ENCODE measurements around the gene EIPR1. TPM values are rescaled to one million over a fixed set of nuclear protein-coding genes. Genes with fewer than 3 reads are reported as not detected.

EIPR1 gene
- total RNA-seq, 4 donors from 2014 or later: 13.8 to 19.0 (median 15.3) TPM

DNA sequence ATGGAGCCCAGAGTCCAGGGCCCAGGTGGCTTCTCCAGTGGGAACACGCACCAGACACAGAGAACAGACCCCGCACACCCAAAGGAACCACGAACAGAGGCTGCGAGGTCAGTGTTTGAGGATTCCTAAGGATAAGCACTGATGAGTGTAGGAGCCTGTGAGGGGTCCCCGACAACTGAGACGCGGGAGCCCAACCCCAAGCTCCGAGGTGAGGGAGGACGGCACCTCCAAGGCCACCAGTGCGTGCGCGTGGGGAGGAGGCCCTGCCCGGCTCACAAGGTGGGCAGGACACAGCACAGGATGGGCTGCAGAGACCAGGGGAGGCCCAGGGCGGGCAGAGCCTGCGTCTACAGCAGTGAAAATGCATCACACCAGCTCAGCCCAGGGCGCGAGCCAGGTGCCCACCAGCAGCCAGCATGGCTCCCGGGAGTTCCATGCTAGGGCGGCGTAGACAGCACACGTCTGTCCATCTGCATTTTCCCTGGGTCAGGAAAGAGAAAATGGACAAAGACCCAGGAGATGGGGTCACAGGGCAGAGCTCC lies 189.1 kb downstream of the EIPR1 start:
- H3K27me3 ChIP-seq: no peaks in the 10 kb centered on the region
- peaks cover 6 to 77% (median 37%) of the 10 kb centered on the region in 4 donors for H3K36me3 ChIP-seq

GRCh38 chr2:3187467-3187866 lies 190.2 kb downstream of the EIPR1 start:
- no peak overlapping the region for H3K4me3 ChIP-seq
- no peaks in the 10 kb centered on the region for H3K27me3 ChIP-seq
- H3K4me1 ChIP-seq: no peaks in the 10 kb centered on the region
- 100% methylated on average over 1 of the region's 12 CpGs for WGBS
- intact Hi-C loops (cut with DNase I): no loop called here
- no peak overlapping the region for H3K27ac ChIP-seq (replicated peaks in 1 of 4)
- no peaks in the 10 kb centered on the region for H3K9me3 ChIP-seq
- peaks cover 6 to 68% (median 31%) of the 10 kb centered on the region in 4 donors for H3K36me3 ChIP-seq
- DNase-seq (ENCODE audit: extremely low spot score): no peak
- TF ChIP-seq POLR2AphosphoS5 (IDR thresholded peaks at IDR 0.05) (no peak), POLR2A (IDR thresholded peaks at IDR 0.05; ENCODE audit: low read depth) (no peak), EP300 (IDR thresholded peaks at IDR 0.05) (no peak)
- TF ChIP-seq, protein P1, sequence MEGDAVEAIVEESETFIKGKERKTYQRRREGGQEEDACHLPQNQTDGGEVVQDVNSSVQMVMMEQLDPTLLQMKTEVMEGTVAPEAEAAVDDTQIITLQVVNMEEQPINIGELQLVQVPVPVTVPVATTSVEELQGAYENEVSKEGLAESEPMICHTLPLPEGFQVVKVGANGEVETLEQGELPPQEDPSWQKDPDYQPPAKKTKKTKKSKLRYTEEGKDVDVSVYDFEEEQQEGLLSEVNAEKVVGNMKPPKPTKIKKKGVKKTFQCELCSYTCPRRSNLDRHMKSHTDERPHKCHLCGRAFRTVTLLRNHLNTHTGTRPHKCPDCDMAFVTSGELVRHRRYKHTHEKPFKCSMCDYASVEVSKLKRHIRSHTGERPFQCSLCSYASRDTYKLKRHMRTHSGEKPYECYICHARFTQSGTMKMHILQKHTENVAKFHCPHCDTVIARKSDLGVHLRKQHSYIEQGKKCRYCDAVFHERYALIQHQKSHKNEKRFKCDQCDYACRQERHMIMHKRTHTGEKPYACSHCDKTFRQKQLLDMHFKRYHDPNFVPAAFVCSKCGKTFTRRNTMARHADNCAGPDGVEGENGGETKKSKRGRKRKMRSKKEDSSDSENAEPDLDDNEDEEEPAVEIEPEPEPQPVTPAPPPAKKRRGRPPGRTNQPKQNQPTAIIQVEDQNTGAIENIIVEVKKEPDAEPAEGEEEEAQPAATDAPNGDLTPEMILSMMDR (IDR thresholded peaks at IDR 0.05): no peak

More for the DNA sequence above, 189.1 kb downstream of the EIPR1 start:
- intact Hi-C loops (cut with DNase I): no loop called here
- WGBS: 90% methylated on average over 15 of the region's 21 CpGs
- DNase-seq (ENCODE audit: extremely low spot score): no peak
- H3K4me3 ChIP-seq: no peak overlapping the region
- H3K9me3 ChIP-seq: no peaks in the 10 kb centered on the region
- no peaks in the 10 kb centered on the region for H3K4me1 ChIP-seq
- H3K27ac ChIP-seq (replicated peaks in 1 of 4): no peak overlapping the region
- TF ChIP-seq POLR2A (IDR thresholded peaks at IDR 0.05; ENCODE audit: low read depth): no peak
- TF ChIP-seq EP300 (IDR thresholded peaks at IDR 0.05): no peak
- TF ChIP-seq POLR2AphosphoS5 (IDR thresholded peaks at IDR 0.05): no peak

GRCh38 chr2:3186766-3187165 lies 190.9 kb downstream of the EIPR1 start:
- Histone ChIP-seq H3K9me3 (no peaks in the 10 kb centered on the region), H3K4me3 (no peak overlapping the region), H3K36me3 (peaks cover 6 to 61% (median 24%) of the 10 kb centered on the region in 4 donors), H3K27ac (replicated peaks in 1 of 4) (no peak overlapping the region), H3K4me1 (no peaks in the 10 kb centered on the region), H3K27me3 (no peaks in the 10 kb centered on the region)
- TF ChIP-seq POLR2A (IDR thresholded peaks at IDR 0.05; ENCODE audit: low read depth) (no peak), POLR2AphosphoS5 (IDR thresholded peaks at IDR 0.05) (no peak), EP300 (IDR thresholded peaks at IDR 0.05) (no peak)
- TF ChIP-seq, protein P1 (IDR thresholded peaks at IDR 0.05): no peak
- DNase-seq (ENCODE audit: extremely low spot score): no peak
- intact Hi-C loops (cut with DNase I): no loop called here
- 96% methylated on average over 8 of the region's 8 CpGs for WGBS

DNA sequence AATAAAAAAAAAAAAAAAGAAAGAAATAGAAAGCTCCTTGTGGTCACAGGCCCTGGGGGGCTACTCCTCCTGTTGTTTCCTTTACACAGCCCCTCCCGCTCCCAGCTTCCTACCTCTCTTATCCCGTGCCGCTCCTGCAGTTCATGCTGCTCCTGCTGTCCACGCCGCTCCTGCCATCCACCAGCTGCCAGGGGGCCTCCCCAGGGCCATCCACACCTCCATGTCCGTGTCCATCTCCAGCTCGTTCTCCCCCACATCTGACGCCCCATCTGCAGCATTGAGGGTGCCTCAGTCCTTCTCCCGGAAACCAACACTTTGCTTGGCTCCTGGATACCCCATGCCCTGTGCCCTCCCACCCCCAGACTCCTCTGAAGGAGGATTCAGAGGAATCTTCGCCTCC lies 191.7 kb downstream of the EIPR1 start:
- intact Hi-C loops (cut with DNase I): no loop called here
- Histone ChIP-seq H3K36me3 (peaks cover 6 to 52% (median 17%) of the 10 kb centered on the region in 4 donors), H3K9me3 (no peaks in the 10 kb centered on the region), H3K4me3 (no peak overlapping the region), H3K27me3 (no peaks in the 10 kb centered on the region), H3K27ac (replicated peaks in 1 of 4) (no peak overlapping the region), H3K4me1 (no peaks in the 10 kb centered on the region)
- 88% methylated on average over 10 of the region's 10 CpGs for WGBS
- TF ChIP-seq, protein P1 (IDR thresholded peaks at IDR 0.05): no peak
- TF ChIP-seq EP300 (IDR thresholded peaks at IDR 0.05): no peak
- TF ChIP-seq POLR2A (IDR thresholded peaks at IDR 0.05; ENCODE audit: low read depth): no peak
- no peak for TF ChIP-seq POLR2AphosphoS5 (IDR thresholded peaks at IDR 0.05)
- DNase-seq (ENCODE audit: extremely low spot score): no peak

GRCh38 chr2:3185256-3185655 lies 192.4 kb downstream of the EIPR1 start:
- WGBS: 95% methylated on average over 15 of the region's 15 CpGs
- peaks cover 6 to 46% (median 14%) of the 10 kb centered on the region in 4 donors for H3K36me3 ChIP-seq

More at GRCh38 chr2:3185256-3185655, 192.4 kb downstream of the EIPR1 start:
- Histone ChIP-seq H3K9me3 (no peaks in the 10 kb centered on the region), H3K4me3 (no peak overlapping the region), H3K27me3 (no peaks in the 10 kb centered on the region), H3K27ac (replicated peaks in 1 of 4) (no peak overlapping the region), H3K4me1 (no peaks in the 10 kb centered on the region)
- TF ChIP-seq POLR2A (IDR thresholded peaks at IDR 0.05; ENCODE audit: low read depth) (no peak), POLR2AphosphoS5 (IDR thresholded peaks at IDR 0.05) (no peak), EP300 (IDR thresholded peaks at IDR 0.05) (no peak)
- TF ChIP-seq, protein P1 (IDR thresholded peaks at IDR 0.05): no peak
- intact Hi-C loops (cut with DNase I): no loop called here
- DNase-seq (ENCODE audit: extremely low spot score): no peak

Measured in esophagus muscularis mucosa (tissue), 4 donors.